Stomach (tissue), 9 donors: ENCODE data around the gene C1orf87. TPM values are rescaled to one million over a fixed set of nuclear protein-coding genes. Genes with fewer than 3 reads are reported as not detected.

Experiments
- DNase-seq, 2 donors: peaks; one replicate each; pipeline versions ENCODE4 v3.0.0 to v3.0.0-alpha.2; 2013 to 2019
- H3K27ac ChIP-seq, 5 donors: fragments of 200-600 bp in 4 of 5; sonication (generic) in 4 of 5; one replicate each; pipeline ENCODE4 v1.5.1; 2013 to 2019; ENCODE audit warnings: mild to moderate bottlenecking in 1 of 5, moderate library complexity in 1 of 5
- H3K27me3 ChIP-seq, 3 donors: fragments of 200-600 bp; sonication (generic); one replicate each; pipeline ENCODE4 v1.5.1; 2017 to 2019; ENCODE audit warnings: mixed run types in 1 of 3
- H3K36me3 ChIP-seq, 4 donors: fragments of 200-600 bp; sonication (generic); 1 replicate in 3 of 4; 2 replicates in 1 of 4; pipeline ENCODE4 v1.5.1; 2016 to 2019
- H3K4me1 ChIP-seq, 4 donors: fragments of 200-600 bp; sonication (generic); one replicate each; pipeline ENCODE4 v1.5.1; 2016 to 2019
- H3K4me3 ChIP-seq, 4 donors: fragments of 200-600 bp; sonication (generic) in 3 of 4; one replicate each; pipeline ENCODE4 v1.5.1; 2016 to 2019; ENCODE audit warnings: mild to moderate bottlenecking in 1 of 4
- H3K9me3 ChIP-seq, 4 donors: fragments of 200-600 bp; sonication (generic); one replicate each; pipeline ENCODE4 v1.5.1; 2016 to 2019
- CTCF ChIP-seq, 7 experiments: fragments of 450-650 bp in 4 of 7; fragments of 200-600 bp in 3 of 7; sonication (generic) in 3 of 7; IDR thresholded peaks; one replicate each; pipeline ENCODE4 v1.5.1; 2016 to 2019; ENCODE audit warnings: antibody characterized with exemption in 7 of 7, control low read depth in 2 of 7, mild to moderate bottlenecking in 1 of 7
- EP300 ChIP-seq: sonication (generic); formaldehyde crosslinking; IDR thresholded peaks from one replicate; pipeline ENCODE4 v1.6.1; 2017; ENCODE audit warnings: antibody characterized with exemption
- POLR2A ChIP-seq, 4 donors: fragments of 450-650 bp; IDR thresholded peaks; one replicate each; pipeline ENCODE4 v1.6.1; 2016; ENCODE audit warnings: antibody characterized with exemption in 4 of 4, control low read depth in 2 of 4, mild to moderate bottlenecking in 1 of 4, moderate library complexity in 1 of 4
- POLR2AphosphoS5 ChIP-seq, 3 donors: sonication (generic); formaldehyde crosslinking; IDR thresholded peaks; one replicate each; pipeline ENCODE4 v1.6.1; 2016; ENCODE audit warnings: antibody characterized with exemption in 3 of 3
- WGBS, 5 donors: extraction: QIAGEN DNeasy Blood & Tissue Kit in 3 of 5; methylation state at CpG; one replicate each; pipeline versions ENCODE4 v1.1.5 to v1.1.7; 2013 to 2018; 5-methylcytosine and 5-hydroxymethylcytosine counted together
- intact Hi-C: fragments of 100-400 bp; cut with DNase I; formaldehyde crosslinking; loops from one replicate; pipeline ENCODE4 v1.15.1; 2023; ENCODE audit warnings: low total_unique reads
- polyA plus RNA-seq, 3 donors: library from polyadenylated mRNA; stranded (reverse); fragments of 200-250 nt; gene quantifications; one replicate each; pipeline ENCODE4 v1.2.3, GENCODE V29; 2013
- total RNA-seq, 5 donors: library from RNA; depleted of rRNA; stranded (reverse); fragments of >200 nt; gene quantifications; one replicate each; pipeline versions ENCODE4 v1.1.0 to v1.2.3, GENCODE V29; 2014 to 2016
- donor health status: healthy with polysubstance abuse.
- donor health status: Bipolar disorder and iron deficiency.
- donor health status: healthy.

Gene C1orf87
- total and polyA plus RNA-seq, 8 donors, result not detected

- 71 to 87% (median 74%) methylated on average over 5 of the region's 5 CpGs for WGBS, 5 donors
- intact Hi-C loops, result no loop called here
- Histone ChIP-seq H3K4me1 (no peaks in the 10 kb centered on the region), H3K36me3 (no peaks in the 10 kb centered on the region), H3K27me3 (no peaks in the 10 kb centered on the region), H3K27ac (no peak overlapping the region), H3K9me3 (no peaks in the 10 kb centered on the region), H3K4me3 (no peak overlapping the region)
- TF ChIP-seq EP300 (no peak), POLR2AphosphoS5 (IDR thresholded peaks at IDR 0.05) (no peak), CTCF (IDR thresholded peaks at IDR 0.05) (no peak), POLR2A (IDR thresholded peaks at IDR 0.05) (no peak)
- no peak for DNase-seq
Observed at GRCh38 chr1:59992040-59992820, 81.3 kb downstream of the C1orf87 start.

- H3K27ac ChIP-seq, result no peak overlapping the region
- no peaks in the 10 kb centered on the region for H3K4me1 ChIP-seq
- no peak overlapping the region for H3K4me3 ChIP-seq
- H3K27me3 ChIP-seq, result no peaks in the 10 kb centered on the region
- WGBS, 5 donors, result 70 to 80% (median 77%) methylated on average over 9 of the region's 9 CpGs
- DNase-seq, result peak in 1 of 2 donors; percentile 25
- intact Hi-C loops, result no loop called here
- H3K9me3 ChIP-seq, result no peaks in the 10 kb centered on the region
- TF ChIP-seq POLR2AphosphoS5 (IDR thresholded peaks at IDR 0.05) (no peak), POLR2A (IDR thresholded peaks at IDR 0.05) (no peak), CTCF (IDR thresholded peaks at IDR 0.05) (no peak), EP300 (no peak)
- no peaks in the 10 kb centered on the region for H3K36me3 ChIP-seq
Observed at GRCh38 chr1:59990470-59990869, 83.1 kb downstream of the C1orf87 start.

GRCh38 chr1:59986516-59987310, 86.9 kb downstream of the C1orf87 start:
- Histone ChIP-seq H3K4me3 (no peak overlapping the region), H3K36me3 (no peaks in the 10 kb centered on the region), H3K27me3 (no peaks in the 10 kb centered on the region), H3K4me1 (no peaks in the 10 kb centered on the region), H3K27ac (no peak overlapping the region), H3K9me3 (no peaks in the 10 kb centered on the region)
- intact Hi-C loops, result no loop called here
- peak in 1 of 2 donors; percentile 56 for DNase-seq
- 52 to 69% (median 57%) methylated on average over 12 of the region's 12 CpGs for WGBS, 5 donors
- TF ChIP-seq POLR2AphosphoS5 (IDR thresholded peaks at IDR 0.05), result no peak
- TF ChIP-seq EP300, result no peak
- no peak for TF ChIP-seq POLR2A (IDR thresholded peaks at IDR 0.05)
- TF ChIP-seq CTCF (IDR thresholded peaks at IDR 0.05), result no peak

- no peak for DNase-seq
- H3K27me3 ChIP-seq, result no peaks in the 10 kb centered on the region
- 83 to 91% (median 87%) methylated on average over 8 of the region's 8 CpGs for WGBS, 5 donors
- intact Hi-C loops, result no loop called here
- H3K4me3 ChIP-seq, result no peak overlapping the region
- no peaks in the 10 kb centered on the region for H3K36me3 ChIP-seq
- H3K9me3 ChIP-seq, result no peaks in the 10 kb centered on the region
- TF ChIP-seq POLR2AphosphoS5 (IDR thresholded peaks at IDR 0.05), result no peak
- TF ChIP-seq POLR2A (IDR thresholded peaks at IDR 0.05), result no peak
- TF ChIP-seq EP300, result no peak
- TF ChIP-seq CTCF (IDR thresholded peaks at IDR 0.05), result no peak
- H3K27ac ChIP-seq, result no peak overlapping the region
- no peaks in the 10 kb centered on the region for H3K4me1 ChIP-seq
Observed at GRCh38 chr1:59985911-59986515, 87.6 kb downstream of the C1orf87 start.
